Measurements from ENCODE around the gene KCNH5.

KCNH5 gene

GRCh38 chr14:62682208-62682607 lies 363.1 kb downstream of the KCNH5 start:
- DNase-seq (ENCODE audit: low read depth in 1 of 2, low spot score in 1 of 2): no peak

DNA sequence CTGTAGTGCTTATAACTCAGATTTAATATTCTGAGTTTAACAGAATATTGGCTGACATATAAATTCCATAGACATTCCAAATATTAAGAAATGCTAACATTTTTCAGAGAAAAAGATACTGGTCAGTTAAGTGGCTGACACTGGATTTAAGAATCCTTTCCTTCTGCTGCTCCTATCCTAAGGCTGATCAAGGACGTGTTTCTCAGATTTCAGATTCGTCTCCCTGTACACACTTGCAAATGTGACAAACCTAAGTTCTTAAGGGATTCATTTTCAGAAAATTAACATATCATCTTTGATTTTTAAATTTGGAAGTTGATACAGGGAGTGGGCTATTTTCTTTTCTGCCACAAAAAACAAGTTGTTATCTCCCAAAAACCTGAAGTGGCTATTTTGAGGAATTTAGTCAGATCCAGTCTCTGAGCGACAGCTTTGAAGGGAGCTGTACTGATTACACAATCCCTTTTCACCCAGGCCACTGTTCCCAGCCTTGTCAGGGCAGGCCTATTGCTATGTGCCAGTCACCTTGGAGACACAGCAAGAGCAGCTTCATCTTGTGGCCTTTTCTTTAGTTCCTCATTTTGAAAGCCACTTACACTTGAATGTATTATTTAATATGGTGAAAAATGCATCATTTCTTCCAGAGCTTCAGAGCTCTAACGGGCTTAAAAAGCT lies 370.6 kb downstream of the KCNH5 start:
- DNase-seq (ENCODE audit: low read depth in 1 of 2, low spot score in 1 of 2): no peak

GRCh38 chr14:62673014-62673755 lies 372.1 kb downstream of the KCNH5 start:
- no peak for DNase-seq (ENCODE audit: low read depth in 1 of 2, low spot score in 1 of 2)

DNA sequence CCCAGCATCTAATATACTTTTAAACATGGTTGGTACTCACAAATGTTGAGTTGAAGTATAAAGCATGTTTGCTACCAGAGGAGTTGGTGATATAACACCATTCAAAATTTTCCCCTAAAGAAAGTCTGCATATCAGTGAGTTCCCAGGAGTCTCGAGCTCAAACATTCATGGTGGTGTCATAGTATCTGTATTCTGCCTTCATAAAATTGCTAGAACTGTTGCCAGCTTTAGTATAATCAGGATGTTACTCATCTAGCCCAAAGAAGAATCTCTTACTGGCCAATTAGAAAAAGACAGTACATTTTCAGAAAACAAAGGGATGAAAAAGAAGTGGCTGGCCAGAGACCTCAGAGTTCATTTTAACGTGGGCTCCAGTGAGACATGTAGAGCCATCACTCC lies 374.7 kb downstream of the KCNH5 start:
- DNase-seq (ENCODE audit: low read depth in 1 of 2, low spot score in 1 of 2): no peak

GRCh38 chr14:62667421-62667914 lies 377.8 kb downstream of the KCNH5 start:
- no peak for DNase-seq (ENCODE audit: low read depth in 1 of 2, low spot score in 1 of 2)

GRCh38 chr14:62665286-62665685 lies 380.0 kb downstream of the KCNH5 start:
- no peak for DNase-seq (ENCODE audit: low read depth in 1 of 2, low spot score in 1 of 2)

DNA sequence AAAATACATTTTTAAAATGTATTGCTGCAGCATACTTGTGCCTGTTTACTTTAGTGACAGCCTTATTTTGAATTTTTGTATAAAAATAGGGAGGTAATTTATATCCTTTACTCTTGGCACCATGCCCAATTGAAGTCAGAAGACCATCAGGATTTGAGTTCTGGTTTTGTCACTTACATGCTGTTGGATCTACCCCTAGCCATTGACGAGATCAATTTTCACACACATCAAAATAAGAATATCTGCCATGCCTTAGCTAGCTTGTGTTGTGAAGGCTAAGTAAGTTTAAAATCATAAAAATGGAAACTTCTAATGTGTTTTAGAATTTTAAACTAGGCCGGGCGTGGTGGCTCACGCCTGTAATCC lies 381.8 kb downstream of the KCNH5 start:
- DNase-seq (ENCODE audit: low read depth in 1 of 2, low spot score in 1 of 2): no peak

DNA sequence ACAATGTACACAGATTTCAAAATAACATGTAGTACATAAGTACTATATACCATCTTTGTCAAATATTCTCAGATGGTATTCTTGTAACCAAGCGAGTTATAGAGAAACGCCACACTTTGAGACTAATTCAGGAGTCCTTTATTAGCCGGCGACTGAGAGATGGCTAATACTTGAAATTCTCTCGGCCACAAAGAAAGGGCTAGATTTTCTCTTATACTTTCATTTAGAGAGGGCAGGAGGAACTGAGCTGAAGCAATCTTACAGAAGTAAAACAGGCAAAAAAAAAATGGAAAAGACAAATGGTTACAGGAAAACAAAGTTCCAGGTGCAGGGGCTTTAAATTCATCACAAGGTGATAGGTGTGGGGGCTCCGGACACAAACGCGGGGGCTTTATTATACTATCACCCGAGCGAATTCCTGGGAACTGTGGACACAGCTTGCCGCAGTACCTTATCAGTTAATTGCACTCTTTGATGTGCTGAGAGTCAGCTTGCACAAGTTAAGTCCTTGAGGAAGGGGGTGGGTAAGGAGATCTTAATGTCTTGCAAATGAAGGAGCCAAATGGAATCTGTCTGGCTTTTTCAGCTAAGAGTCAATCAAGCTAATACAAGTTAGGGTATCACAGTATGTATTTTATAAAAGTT lies 382.3 kb downstream of the KCNH5 start:
- DNase-seq (ENCODE audit: low read depth in 1 of 2, low spot score in 1 of 2): no peak

DNA sequence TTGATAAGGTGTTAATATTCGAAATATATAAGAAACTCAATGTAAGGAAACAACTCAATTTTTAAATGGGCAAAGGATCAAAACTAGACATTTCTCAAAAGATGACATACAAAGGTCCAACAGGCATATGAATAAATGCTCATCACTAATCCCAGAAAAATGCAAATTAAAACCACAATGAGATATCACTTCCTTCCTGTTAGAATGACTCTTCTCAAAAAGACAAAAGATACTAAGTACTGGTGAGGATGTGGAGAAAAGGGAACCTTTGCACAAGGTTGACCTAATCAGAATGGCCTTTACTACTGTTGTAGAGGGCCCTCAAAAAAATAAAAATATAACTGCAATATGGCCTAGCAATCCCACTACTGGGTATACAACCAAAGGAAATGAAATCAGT lies 383.4 kb downstream of the KCNH5 start:
- DNase-seq (ENCODE audit: low read depth in 1 of 2, low spot score in 1 of 2): no peak

DNA sequence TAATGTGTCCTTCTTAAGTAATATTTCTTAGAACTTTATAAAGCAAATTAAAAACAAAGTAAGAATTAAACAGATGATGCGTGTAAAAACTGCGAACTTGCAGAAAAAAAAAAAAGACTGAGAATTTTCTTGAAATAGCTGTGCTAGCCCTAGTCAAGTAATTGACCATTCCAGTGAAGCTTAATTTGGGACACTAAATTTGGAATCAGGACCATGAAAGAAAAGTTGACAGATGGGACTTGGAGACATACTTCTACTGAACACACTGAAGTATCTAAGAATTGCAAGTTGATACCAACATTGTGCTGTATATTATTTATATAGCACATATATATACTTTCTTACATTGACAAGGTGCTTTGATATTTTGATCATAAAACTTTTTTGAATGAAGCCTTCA lies 386.6 kb downstream of the KCNH5 start:
- no peak for DNase-seq (ENCODE audit: low read depth in 1 of 2, low spot score in 1 of 2)

GRCh38 chr14:62657376-62657775 lies 387.9 kb downstream of the KCNH5 start:
- no peak for DNase-seq (ENCODE audit: low read depth in 1 of 2, low spot score in 1 of 2)

DNA sequence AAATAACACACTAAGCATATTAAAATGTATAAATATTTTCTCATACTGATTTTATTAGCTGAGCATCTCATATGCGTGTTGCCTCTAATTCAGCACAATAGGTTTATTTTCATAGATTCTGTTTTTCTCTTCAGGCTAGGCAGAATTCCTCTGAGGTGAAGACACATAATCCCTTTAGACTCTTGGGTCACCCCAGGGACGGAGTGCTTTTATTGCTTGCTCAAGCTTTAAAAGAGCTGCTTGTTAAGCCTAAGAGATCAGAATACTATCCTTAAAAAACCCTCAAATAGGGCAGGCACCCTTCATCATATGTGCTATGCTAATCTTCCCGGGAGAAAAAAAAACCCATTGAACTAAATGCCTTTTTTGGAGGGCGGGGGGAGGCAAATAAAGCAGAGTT lies 390.1 kb downstream of the KCNH5 start:
- no peak for DNase-seq (ENCODE audit: low read depth in 1 of 2, low spot score in 1 of 2)

DNA sequence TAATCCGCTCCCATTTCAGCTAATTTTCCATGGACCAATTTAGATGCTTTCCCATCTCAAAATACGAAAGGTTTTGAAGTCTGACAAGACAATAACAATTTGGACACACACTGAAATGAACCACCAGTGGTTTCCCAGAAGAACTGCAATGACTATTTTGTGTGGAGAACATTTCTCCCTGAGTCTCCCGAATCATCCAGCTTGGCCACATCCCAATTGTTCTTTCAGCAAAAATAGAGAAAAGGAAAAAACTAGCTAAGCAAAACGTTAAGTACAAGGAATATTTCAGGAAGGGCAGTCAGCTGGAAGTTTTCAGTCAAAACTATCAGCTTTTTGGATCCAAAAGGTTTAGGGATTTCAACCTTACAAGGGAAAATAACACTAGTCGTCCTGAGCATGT lies 390.6 kb downstream of the KCNH5 start:
- DNase-seq (ENCODE audit: low read depth in 1 of 2, low spot score in 1 of 2): no peak

All from activated T-helper 1 cell treated with anti-CD3 and anti-CD28 coated beads, Interleukin-2, amount 50 U/mL, for 16 hours (primary cell).